Measurements from ENCODE around the gene RANBP10.
"Not testable (repeated sequence)": the region's sequence is repeated elsewhere in the genome, so short reads cannot be mapped to it uniquely, and the experiment has no call there.

Gene RANBP10

DNA sequence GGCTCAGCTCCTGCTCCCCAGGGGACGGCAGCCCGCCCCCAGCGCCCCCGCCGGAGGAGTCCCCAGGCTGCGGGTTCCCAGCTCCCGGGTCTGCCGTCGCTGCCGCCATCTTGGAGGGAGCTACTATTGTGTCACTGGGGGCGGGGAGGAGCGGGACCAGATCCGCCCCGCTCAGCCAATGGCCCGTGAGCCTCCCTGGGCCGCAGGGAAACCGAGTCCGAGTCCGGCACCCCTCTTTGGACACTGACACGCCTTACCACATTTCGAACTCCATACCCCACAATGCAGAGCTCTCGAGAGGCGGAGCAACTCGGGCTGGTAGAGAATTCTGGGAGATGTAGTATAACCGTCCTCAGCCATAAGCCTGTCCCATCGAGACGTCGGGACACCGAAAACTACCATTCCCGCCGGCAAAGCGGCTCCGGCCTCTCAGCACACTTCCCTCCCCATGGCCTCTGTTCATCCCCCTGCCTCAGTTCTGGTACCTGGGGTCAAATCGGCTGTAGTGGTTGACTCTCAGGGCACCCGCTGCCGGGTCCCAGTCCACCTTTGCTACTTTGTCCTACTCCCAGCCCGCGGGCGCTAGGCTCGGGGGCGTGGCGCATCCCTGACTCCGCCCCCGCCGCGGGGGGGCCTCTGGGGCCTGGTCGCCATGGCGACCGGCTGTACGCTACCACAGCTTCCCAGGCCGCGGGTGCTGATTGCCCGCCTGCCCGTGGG lies at the start of gene RANBP10, which contains the start of gene TSNAXIP1:
Gene RANBP10 (minus strand): TSS at position 133 of the 720 bp plus-strand sequence. CDS start 24 bp downstream, at position 109.
Gene TSNAXIP1 (plus strand): TSS at position 462 of the 720 bp plus-strand sequence. CDS start 261 bp downstream, outside the sequence.
- peak; percentile 99 for DNase-seq

DNA sequence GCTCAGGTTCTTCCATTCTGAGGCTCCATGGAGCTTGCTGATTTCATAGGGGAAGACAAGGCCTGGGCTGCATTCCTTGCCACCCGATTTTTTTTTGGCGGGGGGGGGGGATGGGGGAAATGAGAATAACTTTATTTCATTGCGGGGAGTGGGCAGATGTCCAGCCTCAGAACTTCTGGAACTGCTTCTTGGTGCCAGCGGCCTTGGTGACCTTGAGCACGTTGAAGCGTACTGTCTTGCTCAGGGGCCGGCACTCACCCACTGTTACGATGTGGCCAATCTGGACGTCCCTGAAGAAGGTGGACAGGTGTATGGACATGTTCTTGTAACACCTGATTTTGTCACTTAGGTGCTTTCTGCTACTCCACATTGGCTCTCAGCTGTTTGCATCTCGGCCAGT lies 49.4 kb upstream of the RANBP10 start:
- no peak for DNase-seq

DNA sequence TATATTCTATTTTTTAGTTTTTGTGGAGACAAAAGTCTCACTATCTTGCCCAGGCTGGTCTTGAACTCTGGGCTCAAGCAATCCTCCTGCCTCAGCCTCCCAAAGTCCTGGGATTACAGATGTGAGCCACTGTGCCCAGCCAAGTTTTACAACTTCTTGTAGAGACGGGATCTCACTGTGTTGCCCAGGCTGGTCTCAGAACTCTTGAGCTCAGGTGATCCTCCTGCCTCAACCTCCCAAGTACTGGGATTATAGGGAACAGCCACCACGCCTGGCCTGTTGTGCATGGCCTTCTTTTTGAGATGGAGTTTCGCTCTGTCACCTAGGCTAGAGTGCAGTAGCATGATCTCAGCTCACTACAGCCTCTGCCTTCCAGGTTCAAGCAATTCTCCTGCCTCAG lies 47.3 kb upstream of the RANBP10 start:
- DNase-seq = no peak

DNA sequence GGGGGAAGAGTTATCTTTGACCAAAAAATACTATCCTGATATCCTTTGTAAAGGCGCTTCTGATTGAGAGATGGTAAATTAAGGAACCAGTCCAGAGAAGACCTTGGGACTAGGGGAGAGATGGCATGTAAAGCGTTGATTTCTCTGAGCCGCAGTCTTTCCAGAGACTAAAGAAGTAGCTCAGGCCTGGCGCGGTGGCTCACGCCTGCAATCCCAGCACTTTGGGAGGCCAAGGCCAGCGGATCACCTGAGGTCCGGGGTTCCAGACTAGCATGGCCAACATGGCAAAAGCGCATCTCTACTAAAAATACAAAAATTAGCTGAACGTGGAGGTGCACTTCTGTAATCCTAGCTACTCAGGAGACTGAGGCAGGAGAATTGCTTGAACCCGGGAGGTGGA lies 41.8 kb upstream of the RANBP10 start:
- no peak for DNase-seq

- no peak for DNase-seq
Observed at GRCh38 chr16:67847064-67847861, 40.9 kb upstream of the RANBP10 start, which contains the start of gene CENPT. Gene CENPT, minus strand, starts transcription at chr16:67847693. Its CDS starts 13,834 bp downstream, at chr16:67833859.

- peak; percentile 94 for DNase-seq
Observed at GRCh38 chr16:67846320-67847063, 40.1 kb upstream of the RANBP10 start, which contains the start of gene NUTF2. Gene NUTF2, plus strand, starts transcription at chr16:67846933. Its CDS starts 18,198 bp downstream, at chr16:67865131.

DNA sequence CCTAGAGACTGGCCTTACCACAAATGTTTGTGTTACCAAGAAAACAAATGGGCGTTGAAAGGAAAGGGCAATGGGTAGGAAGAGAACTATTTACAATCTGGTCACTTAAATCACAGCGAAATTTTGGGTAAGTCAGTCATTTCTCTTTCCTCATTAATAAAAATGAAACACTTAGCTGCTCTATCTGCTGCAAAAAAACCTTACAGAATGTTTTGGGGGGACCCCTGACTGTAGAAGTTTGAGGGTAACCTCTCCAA lies 39.6 kb upstream of the RANBP10 start:
- no peak for DNase-seq

DNA sequence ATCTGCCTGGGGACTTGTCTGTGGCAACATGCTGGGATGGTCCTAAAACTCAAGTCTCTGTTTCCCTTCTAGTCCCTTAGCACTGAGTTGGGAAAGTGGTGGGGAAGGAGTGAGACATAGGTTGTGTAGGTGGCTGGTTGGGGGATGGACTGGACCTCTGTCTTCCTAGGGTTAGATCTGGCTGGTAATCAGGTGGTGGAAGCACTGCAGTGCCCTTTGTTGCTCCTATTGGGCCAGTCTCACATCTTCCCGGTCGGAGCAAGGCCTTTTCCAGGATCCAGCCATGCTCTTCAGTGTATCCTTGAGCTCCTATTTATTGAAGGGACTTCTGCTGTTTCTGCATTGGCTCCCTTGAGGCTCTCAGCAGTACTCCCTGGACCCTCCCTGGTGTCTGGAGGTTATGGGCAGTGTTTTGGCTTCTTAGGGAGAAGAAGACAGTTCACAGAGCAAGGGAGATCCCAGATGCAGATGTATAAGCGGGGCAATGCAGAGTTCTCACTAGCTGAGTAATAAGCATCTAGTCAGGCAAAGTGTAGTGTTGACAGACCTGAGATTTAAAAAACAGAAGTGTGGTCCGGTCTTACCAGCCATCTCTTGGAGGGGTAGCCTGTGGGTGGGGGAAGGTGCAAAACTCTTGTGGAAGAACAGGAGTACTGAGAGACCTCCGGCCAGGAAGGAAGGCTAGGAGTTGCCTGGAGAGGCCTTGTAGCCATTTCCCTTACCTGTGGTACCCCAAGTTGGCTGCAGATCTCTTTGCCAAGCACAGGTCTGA lies 39.1 kb upstream of the RANBP10 start:
- DNase-seq = no peak

DNA sequence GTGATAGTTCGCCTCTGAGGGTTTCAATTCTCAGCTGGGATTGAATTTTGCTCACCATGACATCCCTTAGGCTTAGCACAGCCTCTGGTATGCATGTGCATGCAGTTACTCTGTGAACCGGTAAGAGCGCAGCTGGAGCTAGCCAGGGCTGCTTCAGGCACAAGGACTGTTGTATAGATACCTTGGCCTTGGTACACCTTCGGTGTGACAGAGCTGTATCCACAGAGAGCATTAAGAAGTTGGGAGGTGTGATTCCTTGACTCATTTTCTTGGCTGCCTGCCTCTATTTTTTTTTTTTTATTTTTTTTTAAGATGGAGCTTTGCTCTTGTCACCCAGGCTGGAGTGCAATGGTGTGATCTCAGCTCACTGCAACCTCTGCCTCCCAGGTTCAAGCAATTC lies 38.1 kb upstream of the RANBP10 start:
- DNase-seq = no peak

- no peak for DNase-seq
Observed at GRCh38 chr16:67843343-67843765, 37.0 kb upstream of the RANBP10 start.

DNA sequence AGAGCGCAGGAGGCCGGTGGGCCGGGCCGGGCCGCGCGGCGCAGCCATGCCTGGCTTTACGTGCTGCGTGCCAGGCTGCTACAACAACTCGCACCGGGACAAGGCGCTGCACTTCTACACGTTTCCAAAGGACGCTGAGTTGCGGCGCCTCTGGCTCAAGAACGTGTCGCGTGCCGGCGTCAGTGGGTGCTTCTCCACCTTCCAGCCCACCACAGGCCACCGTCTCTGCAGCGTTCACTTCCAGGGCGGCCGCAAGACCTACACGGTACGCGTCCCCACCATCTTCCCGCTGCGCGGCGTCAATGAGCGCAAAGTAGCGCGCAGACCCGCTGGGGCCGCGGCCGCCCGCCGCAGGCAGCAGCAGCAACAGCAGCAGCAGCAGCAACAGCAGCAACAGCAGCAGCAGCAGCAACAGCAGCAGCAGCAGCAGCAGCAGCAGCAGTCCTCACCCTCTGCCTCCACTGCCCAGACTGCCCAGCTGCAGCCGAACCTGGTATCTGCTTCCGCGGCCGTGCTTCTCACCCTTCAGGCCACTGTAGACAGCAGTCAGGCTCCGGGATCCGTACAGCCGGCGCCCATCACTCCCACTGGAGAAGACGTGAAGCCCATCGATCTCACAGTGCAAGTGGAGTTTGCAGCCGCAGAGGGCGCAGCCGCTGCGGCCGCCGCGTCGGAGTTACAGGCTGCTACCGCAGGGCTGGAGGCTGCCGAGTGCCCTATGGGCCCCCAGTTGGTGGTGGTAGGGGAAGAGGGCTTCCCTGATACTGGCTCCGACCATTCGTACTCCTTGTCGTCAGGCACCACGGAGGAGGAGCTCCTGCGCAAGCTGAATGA lies 36.4 kb upstream of the RANBP10 start:
- peak; percentile 55 for DNase-seq

- DNase-seq = peak; percentile 98
Observed at GRCh38 chr16:67841816-67842508, 35.6 kb upstream of the RANBP10 start, which contains the start of gene THAP11. Gene THAP11, plus strand, starts transcription at chr16:67842320. Its CDS starts 235 bp downstream, at chr16:67842555.

DNA sequence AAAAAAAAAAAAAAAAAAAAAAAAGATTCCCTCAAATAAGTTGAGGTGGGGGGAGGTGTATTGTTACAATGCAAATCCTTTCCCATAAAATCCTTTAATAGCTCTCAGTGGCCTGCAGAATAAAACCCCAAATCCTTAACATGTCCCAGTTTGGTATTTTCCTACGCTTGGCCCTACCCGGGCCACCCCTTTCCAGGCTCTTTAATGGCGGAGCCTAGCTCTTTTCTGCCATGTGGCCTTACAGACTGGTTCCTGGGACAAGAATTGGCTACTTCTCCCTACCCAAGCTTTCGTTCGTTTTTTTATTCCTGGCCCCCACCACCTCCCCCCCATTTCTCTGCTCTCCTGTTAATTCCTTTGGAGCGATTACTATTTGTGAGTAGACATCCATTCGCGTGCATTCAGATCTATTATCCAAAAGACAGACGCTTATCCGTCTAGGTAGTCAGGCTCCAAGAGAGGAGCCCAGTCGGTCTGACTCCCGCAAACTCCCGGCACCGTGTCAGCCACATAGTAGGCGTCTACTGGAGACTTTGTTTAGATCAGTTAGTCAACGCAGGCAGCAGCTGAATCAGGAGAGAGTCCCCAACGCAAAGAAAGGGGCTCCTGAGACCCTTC lies 34.9 kb upstream of the RANBP10 start:
- DNase-seq = no peak

- DNase-seq = no peak
Observed at GRCh38 chr16:67837811-67838210, 31.5 kb upstream of the RANBP10 start.

DNA sequence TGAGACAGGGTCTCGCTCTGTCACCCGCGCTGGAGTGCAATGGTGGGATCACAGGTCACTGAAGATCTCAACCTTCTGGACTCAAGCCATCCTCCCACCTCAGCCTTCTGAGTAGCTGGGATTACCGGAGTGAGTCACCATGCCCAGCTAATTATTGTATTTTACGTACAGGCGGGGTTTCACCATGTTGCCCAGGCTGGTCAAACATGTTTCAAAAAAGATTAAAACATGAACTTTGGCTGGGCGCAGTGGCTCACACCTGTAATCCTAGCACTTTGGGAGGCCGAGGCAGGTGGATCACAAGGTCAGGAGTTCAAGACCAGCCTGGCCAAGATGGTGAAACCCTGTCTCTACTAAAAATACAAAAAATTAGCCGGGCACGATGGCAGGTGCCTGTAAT lies 30.8 kb upstream of the RANBP10 start:
- DNase-seq = not testable (repeated sequence)

DNA sequence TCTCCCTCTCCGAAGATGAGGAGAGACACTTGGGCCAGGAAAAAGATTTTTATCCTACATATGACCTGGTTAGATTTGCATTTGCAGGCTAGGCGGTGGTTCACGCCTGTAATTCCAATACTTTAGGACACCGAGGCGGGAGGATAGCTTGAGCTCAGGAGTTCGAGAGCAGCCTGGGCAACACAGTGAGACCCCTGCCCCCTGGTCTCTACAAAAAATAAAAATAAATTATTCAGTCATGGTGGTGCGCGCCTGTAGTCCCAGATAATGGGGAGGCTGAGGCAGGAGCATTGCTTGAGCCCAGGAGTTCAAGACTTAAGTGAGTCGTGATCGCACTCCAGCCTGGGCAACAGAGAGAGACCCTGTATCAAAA lies 27.9 kb upstream of the RANBP10 start:
- DNase-seq = no peak

DNA sequence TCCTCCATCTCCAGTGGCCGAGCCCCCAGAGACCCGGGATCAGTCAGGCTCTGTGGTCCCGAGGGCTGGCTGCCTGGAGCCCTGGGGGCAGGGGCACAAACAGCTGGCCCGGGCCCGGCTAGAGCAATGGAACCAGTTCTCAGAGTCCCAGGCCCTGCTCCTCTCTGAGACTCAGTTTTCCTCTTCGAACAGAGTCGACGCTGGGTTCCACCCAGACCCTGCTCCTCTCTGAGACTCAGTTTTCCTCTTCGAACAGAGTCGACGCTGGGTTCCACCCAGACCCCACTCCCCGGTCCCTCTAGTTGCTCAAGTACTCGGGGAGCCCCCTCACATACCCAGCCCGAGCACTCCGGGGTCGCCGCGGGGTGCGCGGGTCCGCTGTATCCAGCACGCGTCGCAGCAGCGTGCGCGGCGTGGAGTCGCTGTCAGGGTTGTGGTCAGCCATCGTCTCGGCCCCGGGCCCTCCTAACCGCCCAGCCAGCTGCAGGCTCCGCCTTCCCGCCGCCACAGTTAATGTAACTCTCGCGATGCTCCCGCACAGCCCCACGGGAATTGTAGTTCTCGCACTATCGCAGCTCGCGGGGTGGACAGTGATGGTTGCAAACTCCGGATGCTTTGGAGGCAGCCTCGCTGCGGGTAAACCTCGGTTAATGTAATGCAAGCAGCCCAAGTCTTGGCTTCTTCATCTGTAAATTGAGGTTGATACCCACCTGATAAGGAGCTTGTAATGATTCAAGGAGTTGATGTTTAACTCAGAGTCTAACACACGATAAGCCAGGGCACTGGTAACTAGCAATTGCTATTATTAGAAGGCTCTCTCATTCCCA lies 27.3 kb upstream of the RANBP10 start:
- DNase-seq = peak; percentile 92

GRCh38 chr16:67833030-67833414 lies 26.7 kb upstream of the RANBP10 start:
- no peak for DNase-seq

- DNase-seq = no peak
Observed at GRCh38 chr16:67828651-67829050, 22.3 kb upstream of the RANBP10 start.

DNA sequence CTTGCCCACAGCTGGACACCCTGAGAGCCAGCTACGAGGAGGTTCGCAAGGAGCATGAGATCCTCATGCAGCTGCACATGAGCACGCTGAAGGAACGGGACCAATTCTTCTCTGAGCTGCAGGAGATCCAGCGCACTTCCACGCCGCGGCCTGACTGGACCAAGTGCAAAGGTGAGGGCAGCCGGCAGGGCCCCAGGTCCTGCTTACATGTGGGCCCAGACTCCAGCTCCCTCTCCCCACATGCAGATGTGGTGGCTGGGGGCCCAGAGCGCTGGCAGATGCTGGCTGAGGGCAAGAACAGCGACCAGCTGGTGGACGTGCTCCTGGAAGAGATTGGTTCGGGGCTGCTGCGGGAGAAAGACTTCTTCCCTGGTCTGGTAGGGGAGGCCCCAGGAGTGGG lies 19.5 kb upstream of the RANBP10 start:
- DNase-seq = no peak

All from NCI-H1092 treated with DMSO at 0.1 percent for 48 hours (cell line).